Ammon's horn (tissue), 1 donor: ENCODE data around the gene MPC1.
A peak's percentile ranks its signal among the peaks of the same experiment; 100 is the strongest.
"Not testable (repeated sequence)": the region's sequence is repeated elsewhere in the genome, so short reads cannot be mapped to it uniquely, and the experiment has no call there.

ENCODE experiments used
- DNase-seq: peaks from one replicate; pipeline ENCODE4 v3.0.0-alpha.2; 2016; ENCODE audit warnings: low spot score

The MPC1 gene

GRCh38 chr6:166345672-166346071 is 37.1 kb downstream of the MPC1 start:
- not testable (repeated sequence) for DNase-seq

- DNase-seq = not testable (repeated sequence)
These were observed 37.8 kb downstream of the MPC1 start for GRCh38 chr6:166344921-166345320.

GRCh38 chr6:166344240-166344639 is 38.5 kb downstream of the MPC1 start:
- DNase-seq = no peak

- no peak for DNase-seq
These were observed 39.6 kb downstream of the MPC1 start for GRCh38 chr6:166343150-166343487.

- peak; percentile 86 for DNase-seq
These were observed 40.2 kb downstream of the MPC1 start, which contains the start of gene SFT2D1 for GRCh38 chr6:166342349-166343149. SFT2D1 (minus strand) TSS chr6:166342545; CDS start chr6:166342481, 64 bp downstream.

- no peak for DNase-seq
These were observed 40.8 kb downstream of the MPC1 start for GRCh38 chr6:166341977-166342348.

GRCh38 chr6:166341464-166341863 is 41.3 kb downstream of the MPC1 start:
- no peak for DNase-seq

GRCh38 chr6:166338854-166339253 is 43.9 kb downstream of the MPC1 start:
- DNase-seq = no peak

GRCh38 chr6:166336847-166337246 is 45.9 kb downstream of the MPC1 start:
- DNase-seq = no peak

GRCh38 chr6:166335378-166336302 is 47.1 kb downstream of the MPC1 start:
- DNase-seq = no peak

- no peak for DNase-seq
These were observed 47.9 kb downstream of the MPC1 start for GRCh38 chr6:166334878-166335277.

GRCh38 chr6:166333172-166333995 is 49.4 kb downstream of the MPC1 start:
- no peak for DNase-seq

GRCh38 chr6:166331503-166332415 is 51.0 kb downstream of the MPC1 start:
- no peak for DNase-seq

GRCh38 chr6:166330612-166331011 is 52.1 kb downstream of the MPC1 start:
- DNase-seq = peak; percentile 83

GRCh38 chr6:166325383-166326042 is 57.2 kb downstream of the MPC1 start:
- no peak for DNase-seq

- no peak for DNase-seq
These were observed 59.3 kb downstream of the MPC1 start for GRCh38 chr6:166323395-166323794.

- DNase-seq = no peak
These were observed 63.8 kb downstream of the MPC1 start for GRCh38 chr6:166318649-166319600.

GRCh38 chr6:166318227-166318626 is 64.5 kb downstream of the MPC1 start:
- DNase-seq = no peak
